Measurements from ENCODE around the gene FAM20A.

Gene FAM20A

DNA sequence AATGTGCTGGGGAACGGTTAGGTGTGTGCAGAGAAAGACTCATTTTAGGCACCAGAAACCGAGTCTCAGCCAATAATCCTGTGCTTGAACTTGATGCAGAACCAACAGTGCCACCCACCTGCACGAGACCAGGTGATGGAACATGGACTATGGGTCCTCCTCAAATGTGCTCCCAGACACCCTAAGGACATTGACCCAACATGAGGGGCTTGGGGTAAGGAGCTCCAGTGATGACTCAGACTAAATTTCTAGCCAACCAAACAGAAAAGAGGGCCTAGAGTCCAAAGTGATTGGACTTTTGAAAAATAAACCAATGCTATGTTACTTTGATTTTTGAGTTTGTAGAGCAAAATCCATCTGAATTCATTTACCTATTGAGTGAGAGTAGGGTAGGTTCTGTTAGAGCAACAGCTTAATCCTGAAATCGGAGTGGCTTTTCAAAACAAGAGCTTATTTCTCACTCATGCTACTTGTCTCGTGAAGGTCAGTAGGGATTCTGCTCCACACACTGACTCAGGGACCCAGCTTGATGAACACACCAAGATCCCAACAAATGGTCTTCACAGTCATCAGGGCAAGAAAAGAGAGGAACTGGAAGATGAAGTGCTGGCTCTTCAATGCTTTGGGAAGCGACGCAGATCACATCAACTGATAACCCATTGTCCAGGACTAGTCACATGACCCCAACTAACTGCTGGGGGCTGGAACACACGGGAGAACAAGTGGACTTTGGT is 21.8 kb downstream of the FAM20A start:
- TF ChIP-seq, protein P1, sequence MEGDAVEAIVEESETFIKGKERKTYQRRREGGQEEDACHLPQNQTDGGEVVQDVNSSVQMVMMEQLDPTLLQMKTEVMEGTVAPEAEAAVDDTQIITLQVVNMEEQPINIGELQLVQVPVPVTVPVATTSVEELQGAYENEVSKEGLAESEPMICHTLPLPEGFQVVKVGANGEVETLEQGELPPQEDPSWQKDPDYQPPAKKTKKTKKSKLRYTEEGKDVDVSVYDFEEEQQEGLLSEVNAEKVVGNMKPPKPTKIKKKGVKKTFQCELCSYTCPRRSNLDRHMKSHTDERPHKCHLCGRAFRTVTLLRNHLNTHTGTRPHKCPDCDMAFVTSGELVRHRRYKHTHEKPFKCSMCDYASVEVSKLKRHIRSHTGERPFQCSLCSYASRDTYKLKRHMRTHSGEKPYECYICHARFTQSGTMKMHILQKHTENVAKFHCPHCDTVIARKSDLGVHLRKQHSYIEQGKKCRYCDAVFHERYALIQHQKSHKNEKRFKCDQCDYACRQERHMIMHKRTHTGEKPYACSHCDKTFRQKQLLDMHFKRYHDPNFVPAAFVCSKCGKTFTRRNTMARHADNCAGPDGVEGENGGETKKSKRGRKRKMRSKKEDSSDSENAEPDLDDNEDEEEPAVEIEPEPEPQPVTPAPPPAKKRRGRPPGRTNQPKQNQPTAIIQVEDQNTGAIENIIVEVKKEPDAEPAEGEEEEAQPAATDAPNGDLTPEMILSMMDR (conservative IDR thresholded peaks at IDR 0.05): no peak
- H3K27ac ChIP-seq: no peak overlapping the region

- TF ChIP-seq, protein P1 (conservative IDR thresholded peaks at IDR 0.05): no peak
- H3K27ac ChIP-seq: no peak overlapping the region
Observed at GRCh38 chr17:68578236-68578635, 22.9 kb downstream of the FAM20A start.

DNA sequence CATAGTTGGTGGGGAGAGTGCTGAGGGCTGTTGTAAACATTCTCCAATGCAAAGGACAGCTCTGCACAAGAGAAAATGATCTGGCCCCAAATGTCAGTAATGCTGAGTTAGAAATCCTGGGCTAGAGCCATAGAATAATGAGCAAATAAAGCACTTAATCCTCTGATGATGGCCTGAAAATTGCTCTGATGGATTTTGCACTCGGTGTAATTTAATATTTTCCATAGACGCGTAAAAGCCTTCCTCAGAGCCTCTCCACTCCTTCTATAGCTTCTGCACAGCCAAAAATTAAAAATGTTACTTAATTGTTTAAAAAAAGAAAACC is 23.7 kb downstream of the FAM20A start:
- TF ChIP-seq, protein P1 (conservative IDR thresholded peaks at IDR 0.05): no peak
- no peak overlapping the region for H3K27ac ChIP-seq

GRCh38 chr17:68576811-68577496 is 24.2 kb downstream of the FAM20A start:
- TF ChIP-seq, protein P1 (conservative IDR thresholded peaks at IDR 0.05): no peak
- no peak overlapping the region for H3K27ac ChIP-seq

DNA sequence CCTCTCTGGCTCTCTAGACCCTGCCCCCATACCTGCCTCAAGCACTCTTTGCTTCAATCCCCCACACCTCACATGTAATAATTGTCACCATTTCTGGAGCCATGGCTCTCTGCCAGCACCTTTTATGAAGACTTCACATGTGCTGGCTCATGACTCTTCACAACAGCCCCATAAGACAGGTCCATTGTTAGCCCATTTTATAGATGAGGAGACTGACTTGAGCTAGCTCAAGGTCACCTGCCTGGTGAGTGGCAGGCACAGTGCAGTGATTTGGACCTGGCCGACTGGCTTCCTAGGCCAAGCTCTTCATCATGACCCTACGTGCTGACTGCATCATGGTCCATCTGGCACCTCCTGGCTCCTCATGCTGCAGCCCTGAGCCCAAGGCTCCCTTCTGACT is 25.0 kb downstream of the FAM20A start:
- no peak overlapping the region for H3K27ac ChIP-seq
- TF ChIP-seq, protein P1 (conservative IDR thresholded peaks at IDR 0.05): no peak

- no peak overlapping the region for H3K27ac ChIP-seq
- TF ChIP-seq, protein P1 (conservative IDR thresholded peaks at IDR 0.05): no peak
Observed at GRCh38 chr17:68573338-68573737, 27.8 kb downstream of the FAM20A start.

DNA sequence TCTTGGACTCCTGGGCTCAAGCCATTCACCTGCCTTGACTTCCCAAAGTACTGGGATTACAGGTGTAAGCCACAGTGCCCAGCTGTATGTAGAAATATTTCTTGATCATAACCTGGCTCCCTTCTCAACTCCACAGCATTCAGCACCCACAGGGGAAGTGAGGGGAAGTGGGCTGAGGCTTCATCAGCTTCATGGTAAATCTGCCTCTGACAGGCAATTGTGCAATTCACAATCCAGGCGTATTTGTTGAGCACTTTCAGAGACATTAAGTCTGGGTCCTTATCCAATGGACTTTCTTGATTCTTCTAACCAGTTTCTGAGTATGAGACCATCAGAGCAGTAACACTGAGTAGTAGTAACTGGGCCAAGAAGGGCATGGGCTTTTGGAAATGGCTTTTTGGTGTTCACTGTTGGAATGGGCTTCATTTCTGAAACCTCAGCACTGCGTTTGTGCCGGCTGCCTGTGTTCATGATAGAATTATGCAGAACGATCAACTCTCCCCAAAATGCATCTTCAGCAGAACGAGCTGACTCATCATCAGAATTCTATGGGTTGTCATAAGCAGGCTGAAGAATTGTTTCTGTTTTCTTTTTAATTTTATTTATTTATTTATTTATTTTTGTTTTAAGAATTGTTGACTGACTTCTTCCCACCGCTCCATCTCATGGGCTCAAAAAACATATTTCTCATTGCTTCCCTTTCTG is 28.9 kb downstream of the FAM20A start:
- no peak overlapping the region for H3K27ac ChIP-seq
- TF ChIP-seq, protein P1 (conservative IDR thresholded peaks at IDR 0.05): no peak
